Activated CD4-positive, alpha-beta memory T cell treated with anti-CD3 and anti-CD28 coated beads, Interleukin-2, amount 10 ng/mL, durations not matched to agents 7 days and 5 days (primary cell): ENCODE results near the gene FOXJ1. TPM values are rescaled to one million over a fixed set of nuclear protein-coding genes. Genes with fewer than 3 reads are reported as not detected.

ENCODE experiments used
- CTCF ChIA-PET: fragments of 350-600 bp; sonication (Branson Sonifier 250); formaldehyde crosslinking; loops from one replicate; lab custom pipeline; 2021; ENCODE audit warnings: antibody characterized with exemption, inconsistent platforms; lab: Charles Lee
- POLR2A ChIA-PET: fragments of 350-600 bp; sonication (Branson Sonifier 250); formaldehyde crosslinking; loops from one replicate; lab custom pipeline; 2021; ENCODE audit warnings: antibody characterized with exemption; lab: Charles Lee
- DNase-seq: peaks from one replicate; pipeline ENCODE4 v3.0.0-alpha.2; 2020
- H3K27ac Mint-ChIP-seq: one replicate; pipeline ENCODE4 v1.8.0; 2021; ENCODE audit warnings: mild to moderate bottlenecking, mixed read lengths
- H3K27me3 Mint-ChIP-seq: one replicate; pipeline ENCODE4 v1.8.0; 2021; ENCODE audit warnings: mixed read lengths
- H3K36me3 Mint-ChIP-seq: one replicate; pipeline ENCODE4 v1.8.0; 2021; ENCODE audit warnings: low read depth, mixed read lengths
- H3K4me1 Mint-ChIP-seq: one replicate; pipeline ENCODE4 v1.8.0; 2021; ENCODE audit warnings: mixed read lengths
- H3K4me3 Mint-ChIP-seq: one replicate; pipeline ENCODE4 v1.8.0; 2021; ENCODE audit warnings: mild to moderate bottlenecking, mixed read lengths
- H3K9me3 Mint-ChIP-seq: one replicate; pipeline ENCODE4 v1.8.0; 2021; ENCODE audit warnings: mixed read lengths
- total RNA-seq, 2 experiments: library from RNA; stranded (reverse); gene quantifications; one replicate each; pipeline ENCODE4 v1.2.3, GENCODE V29; 2021

The FOXJ1 gene
- total RNA-seq, 2 experiments from 2014 or later: 0.13 to 0.15 TPM

GRCh38 chr17:76159157-76159556, 18.1 kb upstream of the FOXJ1 start:
- CTCF ChIA-PET: interaction anchor here (1.5 to 2.0 kb wide), 3 partner anchors 23 to 406 kb away, joined by 3 to 5 read pairs (median 4); no protein-coding TSS in a partner anchor
- DNase-seq: no peak
- H3K4me1 Mint-ChIP-seq: no peaks in the 10 kb centered on the region
- POLR2A ChIA-PET: no interaction called here
- no peak overlapping the region for H3K27ac Mint-ChIP-seq
- H3K4me3 Mint-ChIP-seq: no peak overlapping the region
- H3K9me3 Mint-ChIP-seq: no peaks in the 10 kb centered on the region
- H3K27me3 Mint-ChIP-seq: no peaks in the 10 kb centered on the region
- peaks cover 56% of the 10 kb centered on the region for H3K36me3 Mint-ChIP-seq

GRCh38 chr17:76157759-76158158, 16.7 kb upstream of the FOXJ1 start:
- POLR2A ChIA-PET: interaction anchor here (1.3 kb wide), 1 partner anchor 22 kb away, joined by 3 read pairs; no protein-coding TSS in a partner anchor
- H3K4me1 Mint-ChIP-seq: peaks cover 1% of the 10 kb centered on the region
- H3K27ac Mint-ChIP-seq: no peak overlapping the region
- no peaks in the 10 kb centered on the region for H3K9me3 Mint-ChIP-seq
- no peak overlapping the region for H3K4me3 Mint-ChIP-seq
- H3K27me3 Mint-ChIP-seq: no peaks in the 10 kb centered on the region
- H3K36me3 Mint-ChIP-seq: peaks cover 56% of the 10 kb centered on the region
- no peak for DNase-seq
- CTCF ChIA-PET: no interaction called here

- Mint-ChIP-seq H3K4me3 (no peak overlapping the region), H3K36me3 (peaks cover 58% of the 10 kb centered on the region), H3K27me3 (no peaks in the 10 kb centered on the region), H3K9me3 (no peaks in the 10 kb centered on the region), H3K4me1 (peaks cover 12% of the 10 kb centered on the region), H3K27ac (no peak overlapping the region)
- ChIA-PET POLR2A (interaction anchor here (1.1 kb wide), 2 partner anchors 23 to 108 kb away, joined by 3 to 5 read pairs; partner anchors contain the start of gene UBALD2), CTCF (no interaction called here)
- no peak for DNase-seq
These were observed 15.6 kb upstream of the FOXJ1 start for GRCh38 chr17:76156662-76156991.

GRCh38 chr17:76155988-76156661, 15.1 kb upstream of the FOXJ1 start:
- ChIA-PET POLR2A (interaction anchor here (1.1 to 1.2 kb wide), 3 partner anchors 24 to 109 kb away, joined by 3 to 5 read pairs (median 3); partner anchors contain the start of gene UBALD2), CTCF (interaction anchor here (1.3 kb wide), 1 partner anchor 22 kb away, joined by 3 read pairs; no protein-coding TSS in a partner anchor)
- Mint-ChIP-seq H3K27ac (no peak overlapping the region), H3K4me1 (peaks cover 17% of the 10 kb centered on the region), H3K4me3 (no peak overlapping the region), H3K27me3 (no peaks in the 10 kb centered on the region), H3K36me3 (peaks cover 59% of the 10 kb centered on the region), H3K9me3 (no peaks in the 10 kb centered on the region)
- DNase-seq: no peak

GRCh38 chr17:76154936-76155845, 14.1 kb upstream of the FOXJ1 start:
- Mint-ChIP-seq H3K36me3 (peaks cover 67% of the 10 kb centered on the region), H3K9me3 (no peaks in the 10 kb centered on the region), H3K27ac (no peak overlapping the region), H3K4me1 (peaks cover 21% of the 10 kb centered on the region), H3K27me3 (no peaks in the 10 kb centered on the region), H3K4me3 (no peak overlapping the region)
- CTCF ChIA-PET: interaction anchor here (1.3 kb wide), 1 partner anchor 23 kb away, joined by 3 read pairs; no protein-coding TSS in a partner anchor
- POLR2A ChIA-PET: interaction anchor here (1.1 to 1.3 kb wide), 3 partner anchors 10 to 110 kb away, joined by 3 to 5 read pairs (median 3); partner anchors contain the start of gene UBALD2
- no peak for DNase-seq

- Mint-ChIP-seq H3K4me3 (no peak overlapping the region), H3K27me3 (no peaks in the 10 kb centered on the region), H3K36me3 (peaks cover 70% of the 10 kb centered on the region), H3K9me3 (no peaks in the 10 kb centered on the region), H3K27ac (no peak overlapping the region), H3K4me1 (peaks cover 21% of the 10 kb centered on the region)
- CTCF ChIA-PET: interaction anchor here (2.0 kb wide), 1 partner anchor 27 kb away, joined by 6 read pairs; no protein-coding TSS in a partner anchor
- no peak for DNase-seq
- POLR2A ChIA-PET: interaction anchor here (1.3 to 1.9 kb wide), 4 partner anchors 9 to 110 kb away, joined by 3 to 5 read pairs (median 4); partner anchors contain the start of genes FOXJ1 and UBALD2
These were observed 13.2 kb upstream of the FOXJ1 start for GRCh38 chr17:76154292-76154691.

GRCh38 chr17:76153640-76154039, 12.6 kb upstream of the FOXJ1 start:
- Mint-ChIP-seq H3K9me3 (no peaks in the 10 kb centered on the region), H3K4me1 (peaks cover 21% of the 10 kb centered on the region), H3K36me3 (peaks cover 70% of the 10 kb centered on the region), H3K27me3 (no peaks in the 10 kb centered on the region), H3K27ac (no peak overlapping the region), H3K4me3 (no peak overlapping the region)
- ChIA-PET CTCF (interaction anchor here (1.0 to 2.0 kb wide), 2 partner anchors 26 to 28 kb away, joined by 4 to 6 read pairs; no protein-coding TSS in a partner anchor), POLR2A (interaction anchor here (1.0 to 1.9 kb wide), 6 partner anchors 8 to 111 kb away, joined by 3 to 6 read pairs (median 4); partner anchors contain the start of genes FOXJ1 and UBALD2)
- DNase-seq: no peak

- no peak overlapping the region for H3K27ac Mint-ChIP-seq
- no peak overlapping the region for H3K4me3 Mint-ChIP-seq
- no peak for DNase-seq
- ChIA-PET CTCF (interaction anchor here (1.0 to 2.0 kb wide), 2 partner anchors 26 to 28 kb away, joined by 4 to 6 read pairs; no protein-coding TSS in a partner anchor), POLR2A (interaction anchor here (1.0 to 1.9 kb wide), 6 partner anchors 9 to 112 kb away, joined by 3 to 6 read pairs (median 4); partner anchors contain the start of genes FOXJ1 and UBALD2)
- no peaks in the 10 kb centered on the region for H3K9me3 Mint-ChIP-seq
- no peaks in the 10 kb centered on the region for H3K27me3 Mint-ChIP-seq
- peaks cover 67% of the 10 kb centered on the region for H3K36me3 Mint-ChIP-seq
- peaks cover 21% of the 10 kb centered on the region for H3K4me1 Mint-ChIP-seq
These were observed 12.2 kb upstream of the FOXJ1 start for GRCh38 chr17:76153202-76153601.

GRCh38 chr17:76152591-76152990, 11.5 kb upstream of the FOXJ1 start:
- H3K27me3 Mint-ChIP-seq: no peaks in the 10 kb centered on the region
- H3K36me3 Mint-ChIP-seq: peaks cover 63% of the 10 kb centered on the region
- ChIA-PET CTCF (interaction anchor here (1.0 to 2.0 kb wide), 4 partner anchors 26 to 31 kb away, joined by 4 to 6 read pairs (median 4); no protein-coding TSS in a partner anchor), POLR2A (interaction anchor here (1.0 to 1.9 kb wide), 7 partner anchors 9 to 112 kb away, joined by 4 to 6 read pairs (median 5); partner anchors contain the start of genes FOXJ1 and UBALD2)
- peak overlapping the region; percentile 72 for H3K27ac Mint-ChIP-seq
- H3K4me3 Mint-ChIP-seq: no peak overlapping the region
- DNase-seq: no peak
- H3K9me3 Mint-ChIP-seq: no peaks in the 10 kb centered on the region
- peaks cover 22% of the 10 kb centered on the region for H3K4me1 Mint-ChIP-seq

- POLR2A ChIA-PET: interaction anchor here (0.7 to 1.8 kb wide), 7 partner anchors 11 to 118 kb away, joined by 3 to 6 read pairs (median 4); partner anchors contain the start of gene FOXJ1
- CTCF ChIA-PET: interaction anchor here (0.9 to 2.0 kb wide), 4 partner anchors 25 to 31 kb away, joined by 4 to 6 read pairs (median 4); no protein-coding TSS in a partner anchor
- Mint-ChIP-seq H3K36me3 (peaks cover 65% of the 10 kb centered on the region), H3K9me3 (no peaks in the 10 kb centered on the region), H3K4me1 (peaks cover 27% of the 10 kb centered on the region), H3K27me3 (no peaks in the 10 kb centered on the region), H3K4me3 (no peak overlapping the region), H3K27ac (peak overlapping the region; percentile 72)
- no peak for DNase-seq
These were observed 10.9 kb upstream of the FOXJ1 start for GRCh38 chr17:76151896-76152454.

GRCh38 chr17:76150712-76151622, 9.9 kb upstream of the FOXJ1 start:
- no peaks in the 10 kb centered on the region for H3K9me3 Mint-ChIP-seq
- peak overlapping the region; percentile 72 for H3K27ac Mint-ChIP-seq
- H3K4me1 Mint-ChIP-seq: peaks cover 37% of the 10 kb centered on the region
- CTCF ChIA-PET: interaction anchor here (0.9 to 1.5 kb wide), 3 partner anchors 24 to 129 kb away, joined by 4 read pairs; no protein-coding TSS in a partner anchor
- DNase-seq: no peak
- H3K36me3 Mint-ChIP-seq: peaks cover 62% of the 10 kb centered on the region
- POLR2A ChIA-PET: interaction anchor here (0.8 to 1.8 kb wide), 5 partner anchors 9 to 114 kb away, joined by 3 to 6 read pairs (median 4); partner anchors contain the start of gene FOXJ1
- H3K4me3 Mint-ChIP-seq: no peak overlapping the region
- H3K27me3 Mint-ChIP-seq: no peaks in the 10 kb centered on the region
